GM12878 (cell line): ENCODE results near the gene GPR39. TPM values are rescaled to one million over a fixed set of nuclear protein-coding genes. Genes with fewer than 3 reads are reported as not detected.

Experiments
- ATAC-seq: fragments of 200-7000 bp; cut with Tn5 transposase; 3 replicates; pipeline ENCODE4 v1.9.1; 2020; ENCODE audit warnings: mild to moderate bottlenecking, moderate library complexity
- BruUV-seq: library from RNA; stranded (reverse); fragments of 400-500 nt; replicated peaks from 2 replicates; lab custom pipeline; 2021; lab: Mats Ljungman, UMichigan
- CTCF ChIA-PET: fragments of 300-600 bp; sonication (Branson Sonifier 250); formaldehyde crosslinking; extraction: SDS; loops from one replicate; lab custom pipeline; 2021; ENCODE audit warnings: inconsistent platforms; lab: Yijun Ruan, JAX
- POLR2A ChIA-PET: fragments of 350-600 bp; formaldehyde crosslinking; extraction: SDS; loops from one replicate; lab custom pipeline; 2021; ENCODE audit warnings: inconsistent platforms; lab: Charles Lee
- RAD21 ChIA-PET: fragments of 300-600 bp; sonication (Branson Sonifier 250); formaldehyde crosslinking; loops from one replicate; lab custom pipeline; 2023; ENCODE audit warnings: antibody characterized with exemption; ENCODE audit not compliant: unreplicated experiment; lab: Charles Lee
- SMC1A ChIA-PET: fragments of 300-600 bp; sonication (Branson Sonifier 250); formaldehyde crosslinking; loops from one replicate; lab custom pipeline; 2023; ENCODE audit not compliant: unreplicated experiment, uncharacterized antibody; lab: Charles Lee
- DNase-seq: peaks from one replicate; pipeline ENCODE4 v3.0.0-alpha.2; 2011; ENCODE audit warnings: low read depth, low spot score
- FAIRE-seq: peaks from 3 replicates; lab custom pipeline; 2011; peaks lifted over from hg19 to GRCh38; lab: Jason Lieb, UNC
- H2AFZ ChIP-seq: 2 replicates; pipeline ENCODE4 v1.6.0; 2011; ENCODE audit warnings: low read depth, low read length, control low read depth; ENCODE audit not compliant: control insufficient read depth
- H3K27ac ChIP-seq: 2 replicates; pipeline ENCODE4 v1.5.1; 2011; ENCODE audit warnings: control low read depth; ENCODE audit not compliant: control insufficient read depth, insufficient read depth
- H3K27me3 ChIP-seq, 2 experiments: replicated peaks in 1 of 2; 2 replicates each; pipeline versions ENCODE4 v1.6.0 to v1.6.1; 2011; ENCODE audit warnings: low read length in 1 of 2; ENCODE audit not compliant: control insufficient read depth in 2 of 2, insufficient read depth in 2 of 2
- H3K36me3 ChIP-seq, 2 experiments: 2 replicates each; pipeline ENCODE4 v1.5.1; 2011; ENCODE audit warnings: low read length in 1 of 2; ENCODE audit not compliant: control insufficient read depth in 2 of 2, insufficient read depth in 2 of 2
- H3K4me1 ChIP-seq: 2 replicates; pipeline ENCODE4 v1.6.1; 2011; ENCODE audit warnings: mild to moderate bottlenecking, low read length, moderate library complexity, mixed read lengths; ENCODE audit not compliant: control insufficient read depth, insufficient read depth
- H3K4me2 ChIP-seq: 2 replicates; pipeline ENCODE4 v1.6.0; 2011; ENCODE audit warnings: control low read depth; ENCODE audit not compliant: control insufficient read depth, insufficient read depth
- H3K4me3 ChIP-seq: fragments of 200-600 bp; sonication (generic); 2 replicates; pipeline ENCODE4 v1.5.1; 2016
- H3K79me2 ChIP-seq: 2 replicates; pipeline ENCODE4 v1.6.0; 2011; ENCODE audit warnings: low read length; ENCODE audit not compliant: control insufficient read depth, insufficient read depth
- H3K9ac ChIP-seq: 2 replicates; pipeline ENCODE4 v1.8.0; 2011; ENCODE audit warnings: low read length, control low read depth, mixed read lengths; ENCODE audit not compliant: control insufficient read depth, insufficient read depth
- H3K9me3 ChIP-seq: replicated peaks from 3 replicates; pipeline ENCODE4 v1.5.1; 2011; ENCODE audit warnings: mild to moderate bottlenecking, low read length; ENCODE audit not compliant: control insufficient read depth, insufficient read depth
- H4K20me1 ChIP-seq: 2 replicates; pipeline ENCODE4 v1.6.0; 2011; ENCODE audit not compliant: control insufficient read depth, insufficient read depth
- IKZF1 ChIP-seq: fragments of 450-650 bp; conservative IDR thresholded peaks from 2 replicates; pipeline ENCODE4 v1.6.1; 2017; ENCODE audit warnings: antibody characterized with exemption, mild to moderate bottlenecking
- JUNB ChIP-seq: IDR thresholded peaks from 2 replicates; pipeline ENCODE4 v1.6.1; 2016; ENCODE audit warnings: antibody characterized with exemption, mild to moderate bottlenecking
- LARP7 ChIP-seq: fragments of 450-650 bp; IDR thresholded peaks from 2 replicates; pipeline ENCODE4 v1.6.1; 2017; ENCODE audit warnings: mild to moderate bottlenecking
- MEF2A ChIP-seq: IDR thresholded peaks from 2 replicates; pipeline ENCODE4 v1.6.1; 2011; ENCODE audit warnings: low read depth, mild to moderate bottlenecking, low read length, moderate library complexity; ENCODE audit not compliant: insufficient read depth
- MLLT1 ChIP-seq: fragments of 450-650 bp; IDR thresholded peaks from 2 replicates; pipeline ENCODE4 v1.6.1; 2016; ENCODE audit warnings: mild to moderate bottlenecking
- SRF ChIP-seq, 2 experiments: IDR thresholded peaks; 2 replicates each; pipeline ENCODE4 v1.6.1; 2011; ENCODE audit warnings: low read depth in 2 of 2, low read length in 2 of 2, mild to moderate bottlenecking in 1 of 2, moderate library complexity in 1 of 2
- WGBS: methylation state at CpG from one replicate; pipeline ENCODE4 v1.1.6; 2016; ENCODE audit warnings: low lambda C conversion rate; ENCODE audit not compliant: insufficient replicate concordance, insufficient coverage; ENCODE audit errors: missing lambda C conversion rate; 5-methylcytosine and 5-hydroxymethylcytosine counted together
- in situ Hi-C: fragments of 300-500 bp; cut with MboI; formaldehyde crosslinking; loops from 9 replicates; pipeline ENCODE4 v1.14.3; 2018; ENCODE audit warnings: mixed read lengths
- intact Hi-C: fragments of 100-400 bp; cut with micrococcal nuclease; formaldehyde crosslinking; loops from one replicate; pipeline ENCODE4 v1.14.2; 2022; ENCODE audit not compliant: unreplicated experiment
- polyA plus RNA-seq, 11 experiments: library from polyadenylated mRNA; depleted of rRNA in 4 of 11; unstranded in 6 of 11; stranded (reverse) in 5 of 11; fragments of >200 nt; fragmentation: Nextera tagmentation in 4 of 11; fragmentation: Illumina TruSeq in 1 of 11; extraction: Ambion mirVana in 4 of 11; extraction: Trizol in 1 of 11; gene quantifications; 1 replicate in 1 of 11; 2 replicates in 10 of 11; pipeline versions ENCODE4 v1.2.1 to v1.2.3, GENCODE V29; 2011 to 2016; ENCODE audit warnings: inconsistent platforms in 2 of 11, missing spikeins in 2 of 11, low read depth in 1 of 11
- total RNA-seq, 4 experiments: library from RNA; depleted of rRNA in 3 of 4; stranded (reverse); fragments of >200 nt in 3 of 4; fragmentation: Illumina TruSeq in 1 of 4; extraction: Trizol in 1 of 4; gene quantifications; 2 replicates each; pipeline versions ENCODE4 v1.2.1 to v1.2.3, GENCODE V29; 2013 to 2021
- TF ChIP-seq, protein P1 (sequence below): fragments of 450-650 bp; IDR thresholded peaks from 2 replicates; pipeline ENCODE4 v1.6.1; 2018; ENCODE audit warnings: borderline replicate concordance, mild to moderate bottlenecking; ENCODE audit not compliant: partially characterized antibody
- TF ChIP-seq, protein P2 (sequence below): IDR thresholded peaks from 2 replicates; pipeline ENCODE4 v1.6.1; 2011; ENCODE audit warnings: borderline replicate concordance, low read depth, mild to moderate bottlenecking, moderate library complexity, mixed read lengths, low read length; ENCODE audit not compliant: insufficient read depth; ENCODE audit errors: extremely low read length

The GPR39 gene
- total and polyA plus RNA-seq, 10 of the 15 experiments (the other 5 are each of a cell fraction or from before 2014, with no cell fraction given) = 0.05 to 0.23 TPM; not detected in 8

DNA sequence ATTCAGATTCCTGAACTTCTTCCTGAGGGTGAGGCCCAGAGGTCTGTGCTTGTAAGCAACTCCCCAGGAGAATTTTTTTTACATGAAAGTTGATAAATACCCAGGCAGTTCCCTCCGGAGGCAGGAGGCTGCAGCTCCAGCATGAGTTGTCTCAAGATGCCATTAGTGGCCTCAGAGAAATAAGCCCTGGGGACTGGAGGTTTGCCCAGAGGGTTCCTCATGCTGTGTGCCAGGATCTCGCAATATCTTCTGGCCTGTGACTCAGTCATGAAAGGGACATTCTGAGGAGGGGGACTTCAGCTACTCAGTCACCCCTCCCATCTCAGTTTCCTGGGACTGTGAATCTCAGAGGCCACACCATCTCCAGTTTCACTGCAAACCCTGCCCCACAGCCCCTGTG is 203.5 kb downstream of the GPR39 start:
- H3K4me3 ChIP-seq = no peak overlapping the region
- intact Hi-C loops (no loop called here), in situ Hi-C loops (no loop called here)
- H3K27ac ChIP-seq = no peak overlapping the region
- no peaks in the 10 kb centered on the region for H3K36me3 ChIP-seq
- SMC1A ChIA-PET = interaction anchor here (1.3 kb wide), 1 partner anchor 17 kb away, joined by 3 read pairs; no protein-coding TSS in a partner anchor
- ATAC-seq (no peak), DNase-seq (no peak), FAIRE-seq (no peak)
- H3K9ac ChIP-seq = no peak overlapping the region
- no peak overlapping the region for H3K4me2 ChIP-seq
- POLR2A ChIA-PET = no interaction called here
- H3K79me2 ChIP-seq = no peaks in the 10 kb centered on the region
- no peaks in the 10 kb centered on the region for H3K4me1 ChIP-seq
- no peaks in the 10 kb centered on the region for H3K9me3 ChIP-seq
- no peaks in the 10 kb centered on the region for H4K20me1 ChIP-seq
- TF ChIP-seq LARP7 = no peak
- no peak for TF ChIP-seq MLLT1
- TF ChIP-seq, all 136 proteins: peak for 0
- BruUV-seq = no TSS peak
- WGBS = 13% methylated on average over 2 of the region's 2 CpGs
- Histone ChIP-seq H2AFZ (no peak overlapping the region), H3K27me3 (no peaks in the 10 kb centered on the region)
- CTCF ChIA-PET = no interaction called here
- RAD21 ChIA-PET = no interaction called here

GRCh38 chr2:132621131-132621875 is 204.7 kb downstream of the GPR39 start:
- TF ChIP-seq JUNB (no peak), IKZF1 (no peak), MLLT1 (no peak), SRF (IDR thresholded peaks at IDR 0.05; ENCODE audit: low read depth in 2 of 2, low read length in 2 of 2) (no peak), MEF2A (no peak)
- TF ChIP-seq, protein P1, sequence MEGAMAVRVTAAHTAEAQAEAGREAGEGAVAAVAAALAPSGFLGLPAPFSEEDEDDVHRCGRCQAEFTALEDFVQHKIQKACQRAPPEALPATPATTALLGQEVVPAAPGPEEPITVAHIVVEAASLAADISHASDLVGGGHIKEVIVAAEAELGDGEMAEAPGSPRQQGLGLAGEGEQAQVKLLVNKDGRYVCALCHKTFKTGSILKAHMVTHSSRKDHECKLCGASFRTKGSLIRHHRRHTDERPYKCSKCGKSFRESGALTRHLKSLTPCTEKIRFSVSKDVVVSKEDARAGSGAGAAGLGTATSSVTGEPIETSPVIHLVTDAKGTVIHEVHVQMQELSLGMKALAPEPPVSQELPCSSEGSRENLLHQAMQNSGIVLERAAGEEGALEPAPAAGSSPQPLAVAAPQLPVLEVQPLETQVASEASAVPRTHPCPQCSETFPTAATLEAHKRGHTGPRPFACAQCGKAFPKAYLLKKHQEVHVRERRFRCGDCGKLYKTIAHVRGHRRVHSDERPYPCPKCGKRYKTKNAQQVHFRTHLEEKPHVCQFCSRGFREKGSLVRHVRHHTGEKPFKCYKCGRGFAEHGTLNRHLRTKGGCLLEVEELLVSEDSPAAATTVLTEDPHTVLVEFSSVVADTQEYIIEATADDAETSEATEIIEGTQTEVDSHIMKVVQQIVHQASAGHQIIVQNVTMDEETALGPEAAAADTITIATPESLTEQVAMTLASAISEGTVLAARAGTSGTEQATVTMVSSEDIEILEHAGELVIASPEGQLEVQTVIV = no peak
- TF ChIP-seq, protein P2, sequence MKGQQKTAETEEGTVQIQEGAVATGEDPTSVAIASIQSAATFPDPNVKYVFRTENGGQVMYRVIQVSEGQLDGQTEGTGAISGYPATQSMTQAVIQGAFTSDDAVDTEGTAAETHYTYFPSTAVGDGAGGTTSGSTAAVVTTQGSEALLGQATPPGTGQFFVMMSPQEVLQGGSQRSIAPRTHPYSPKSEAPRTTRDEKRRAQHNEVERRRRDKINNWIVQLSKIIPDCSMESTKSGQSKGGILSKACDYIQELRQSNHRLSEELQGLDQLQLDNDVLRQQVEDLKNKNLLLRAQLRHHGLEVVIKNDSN = no peak
- ChIA-PET CTCF (no interaction called here), RAD21 (no interaction called here), SMC1A (interaction anchor here (1.3 kb wide), 1 partner anchor 18 kb away, joined by 3 read pairs; no protein-coding TSS in a partner anchor), POLR2A (no interaction called here)
- no peaks in the 10 kb centered on the region for H3K79me2 ChIP-seq
- H3K9ac ChIP-seq = no peak overlapping the region
- FAIRE-seq = no peak
- 28% methylated on average over 8 of the region's 8 CpGs for WGBS
- H3K4me2 ChIP-seq = no peak overlapping the region
- H2AFZ ChIP-seq = no peak overlapping the region
- H3K27ac ChIP-seq = no peak overlapping the region
- BruUV-seq = no TSS peak
- H3K9me3 ChIP-seq = no peaks in the 10 kb centered on the region
- no peak for ATAC-seq
- in situ Hi-C loops = no loop called here
- H4K20me1 ChIP-seq = no peaks in the 10 kb centered on the region
- H3K36me3 ChIP-seq = no peaks in the 10 kb centered on the region
- H3K27me3 ChIP-seq = no peaks in the 10 kb centered on the region
- H3K4me3 ChIP-seq = no peak overlapping the region
- H3K4me1 ChIP-seq = no peaks in the 10 kb centered on the region
- intact Hi-C loops = no loop called here
- DNase-seq = no peak
